Retinal pigment epithelial cell (primary cell): ENCODE measurements around the gene AZGP1.
A peak's percentile ranks its signal among the peaks of the same experiment; 100 is the strongest.
"Not testable (repeated sequence)": the region's sequence is repeated elsewhere in the genome, so short reads cannot be mapped to it uniquely, and the experiment has no call there.

Source experiments
- DNase-seq: peaks from one replicate; pipeline ENCODE4 v3.0.0-alpha.2; 2010; ENCODE audit warnings: low read depth
- H3K4me3 ChIP-seq: 2 replicates; pipeline ENCODE4 v1.5.1; 2011; ENCODE audit warnings: mild to moderate bottlenecking, low read length, control low read depth, moderate library complexity
- TF ChIP-seq, protein P1 (sequence below): conservative IDR thresholded peaks from 2 replicates; pipeline ENCODE4 v1.5.1; 2011; ENCODE audit warnings: low read depth, low read length, control low read depth, inconsistent platforms

Gene AZGP1

DNA sequence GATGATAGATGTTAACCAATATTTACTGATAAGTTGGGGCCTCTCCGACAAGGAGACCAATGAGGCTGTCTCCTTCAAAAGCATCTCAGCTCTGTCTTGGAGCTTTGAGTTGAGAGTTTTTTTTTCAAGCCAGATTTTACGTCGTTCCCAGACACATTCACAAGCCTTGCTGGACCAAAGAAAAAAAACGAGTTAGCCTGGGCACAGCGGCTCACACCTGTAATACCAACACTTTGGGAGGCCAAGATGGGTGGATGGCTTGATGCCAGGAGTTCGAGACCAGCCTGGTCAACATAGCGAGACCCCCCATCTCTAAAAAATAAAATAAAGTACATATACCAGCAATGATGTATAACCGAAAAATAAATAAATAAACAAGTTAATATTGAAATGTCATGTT is 19.0 kb upstream of the AZGP1 start:
- H3K4me3 ChIP-seq: no peak overlapping the region
- TF ChIP-seq, protein P1, sequence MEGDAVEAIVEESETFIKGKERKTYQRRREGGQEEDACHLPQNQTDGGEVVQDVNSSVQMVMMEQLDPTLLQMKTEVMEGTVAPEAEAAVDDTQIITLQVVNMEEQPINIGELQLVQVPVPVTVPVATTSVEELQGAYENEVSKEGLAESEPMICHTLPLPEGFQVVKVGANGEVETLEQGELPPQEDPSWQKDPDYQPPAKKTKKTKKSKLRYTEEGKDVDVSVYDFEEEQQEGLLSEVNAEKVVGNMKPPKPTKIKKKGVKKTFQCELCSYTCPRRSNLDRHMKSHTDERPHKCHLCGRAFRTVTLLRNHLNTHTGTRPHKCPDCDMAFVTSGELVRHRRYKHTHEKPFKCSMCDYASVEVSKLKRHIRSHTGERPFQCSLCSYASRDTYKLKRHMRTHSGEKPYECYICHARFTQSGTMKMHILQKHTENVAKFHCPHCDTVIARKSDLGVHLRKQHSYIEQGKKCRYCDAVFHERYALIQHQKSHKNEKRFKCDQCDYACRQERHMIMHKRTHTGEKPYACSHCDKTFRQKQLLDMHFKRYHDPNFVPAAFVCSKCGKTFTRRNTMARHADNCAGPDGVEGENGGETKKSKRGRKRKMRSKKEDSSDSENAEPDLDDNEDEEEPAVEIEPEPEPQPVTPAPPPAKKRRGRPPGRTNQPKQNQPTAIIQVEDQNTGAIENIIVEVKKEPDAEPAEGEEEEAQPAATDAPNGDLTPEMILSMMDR: no peak
- DNase-seq: no peak

DNA sequence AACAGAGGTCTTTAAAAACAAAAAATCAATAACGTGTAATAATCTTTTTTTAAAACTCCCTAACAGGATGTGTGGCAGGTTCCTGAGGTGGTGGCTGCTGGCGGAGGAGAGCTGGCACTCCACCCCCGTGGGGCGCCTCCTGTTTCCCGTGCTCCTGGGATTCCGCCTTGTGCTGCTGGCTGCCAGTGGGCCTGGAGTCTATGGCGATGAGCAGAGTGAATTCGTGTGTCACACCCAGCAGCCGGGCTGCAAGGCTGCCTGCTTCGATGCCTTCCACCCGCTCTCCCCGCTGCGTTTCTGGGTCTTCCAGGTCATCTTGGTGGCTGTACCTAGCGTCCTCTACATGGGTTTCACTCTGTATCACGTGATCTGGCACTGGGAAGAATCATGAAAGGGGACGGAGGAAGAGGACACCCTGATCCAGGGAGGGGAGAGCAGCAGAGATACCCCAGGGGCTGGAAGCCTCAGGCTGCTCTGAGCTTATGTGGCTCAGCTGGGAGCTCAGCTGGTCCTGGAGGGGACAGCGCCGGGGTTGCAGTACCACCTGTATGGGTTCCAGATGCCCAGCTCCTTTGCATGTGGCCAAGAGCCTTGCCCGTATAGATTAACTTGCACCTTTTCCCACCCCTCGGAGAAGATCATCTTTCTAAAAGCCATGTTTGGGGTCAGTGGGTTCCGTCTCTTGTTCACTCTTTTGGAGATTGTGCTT is 16.7 kb upstream of the AZGP1 start:
- H3K4me3 ChIP-seq: no peak overlapping the region
- no peak for DNase-seq
- TF ChIP-seq, protein P1: no peak

DNA sequence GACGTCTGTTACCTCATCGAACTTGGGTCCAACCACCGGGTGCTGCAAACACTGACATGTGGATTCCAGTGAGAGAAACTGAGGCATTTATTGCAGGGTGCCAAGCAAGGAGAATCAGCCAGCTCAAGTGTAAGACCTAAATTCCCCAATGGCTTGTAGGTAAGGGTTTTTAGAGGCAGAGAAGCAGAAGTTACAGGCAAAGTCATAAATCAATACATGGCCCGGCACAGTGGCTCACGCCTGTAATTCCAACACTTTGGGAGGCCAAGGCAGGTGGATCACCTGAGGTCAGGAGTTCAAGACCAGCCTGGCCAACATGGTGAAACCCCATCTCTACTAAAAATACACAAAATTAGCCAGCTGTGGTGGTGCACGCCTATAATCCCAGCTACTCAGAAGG is 15.7 kb upstream of the AZGP1 start:
- DNase-seq, H3K4me3 ChIP-seq: not testable (repeated sequence)

DNA sequence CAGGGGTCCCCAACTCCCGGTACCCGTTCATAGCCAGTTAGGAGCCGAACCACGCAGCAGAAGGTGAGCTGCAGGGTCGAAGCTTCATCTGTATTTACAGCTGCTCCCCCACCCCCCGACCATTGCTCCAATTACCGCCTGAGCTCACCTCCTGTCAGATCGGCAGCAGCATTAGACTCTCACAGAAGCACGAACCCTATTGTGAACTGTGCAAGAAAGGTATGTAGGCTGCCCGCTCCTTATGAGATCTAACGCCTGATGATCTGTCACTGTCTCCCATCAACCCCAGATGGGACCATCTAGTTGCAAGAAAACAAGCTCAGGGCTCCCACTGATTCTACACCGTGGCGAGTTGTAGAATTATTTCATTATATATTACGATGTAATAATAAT is 14.6 kb upstream of the AZGP1 start:
- peak overlapping the region; percentile 45 for H3K4me3 ChIP-seq
- DNase-seq: no peak
- TF ChIP-seq, protein P1: no peak

DNA sequence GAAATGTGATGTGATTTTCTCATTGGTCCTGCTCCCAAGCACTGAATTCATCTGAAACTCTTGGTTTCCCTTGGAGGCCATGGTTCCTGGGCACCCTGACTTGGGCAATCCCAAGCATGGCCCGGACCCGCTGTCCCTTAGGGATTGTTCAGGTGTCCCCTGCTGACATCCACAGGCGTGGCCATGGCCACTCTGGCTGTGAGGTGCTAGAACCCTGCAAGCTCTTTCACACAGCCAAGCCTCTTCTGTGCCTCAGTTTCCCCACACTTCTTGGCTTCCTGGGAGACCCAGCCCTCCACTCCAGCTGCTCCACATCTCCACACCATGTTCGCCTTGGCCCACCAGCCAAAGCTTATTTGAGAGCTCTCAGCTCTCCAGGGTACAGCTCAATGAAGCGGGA is 12.0 kb upstream of the AZGP1 start:
- TF ChIP-seq, protein P1: no peak
- DNase-seq: no peak
- H3K4me3 ChIP-seq: no peak overlapping the region

DNA sequence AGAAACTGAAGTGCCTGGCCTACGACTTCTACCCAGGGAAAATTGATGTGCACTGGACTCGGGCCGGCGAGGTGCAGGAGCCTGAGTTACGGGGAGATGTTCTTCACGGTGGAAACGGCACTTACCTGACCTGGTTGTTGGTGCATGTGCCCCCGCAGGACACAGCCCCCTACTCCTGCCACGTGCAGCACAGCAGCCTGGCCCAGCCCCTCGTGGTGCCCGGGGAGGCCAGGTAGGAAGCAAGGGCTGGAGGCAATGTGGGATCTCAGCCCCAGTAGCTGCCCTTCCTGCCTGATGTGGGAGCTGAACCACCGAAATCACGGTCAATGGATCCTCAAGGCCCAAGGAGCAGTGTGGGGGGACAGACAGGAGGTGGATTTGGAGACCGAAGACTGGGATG is 11.5 kb upstream of the AZGP1 start:
- DNase-seq, H3K4me3 ChIP-seq: not testable (repeated sequence)

DNA sequence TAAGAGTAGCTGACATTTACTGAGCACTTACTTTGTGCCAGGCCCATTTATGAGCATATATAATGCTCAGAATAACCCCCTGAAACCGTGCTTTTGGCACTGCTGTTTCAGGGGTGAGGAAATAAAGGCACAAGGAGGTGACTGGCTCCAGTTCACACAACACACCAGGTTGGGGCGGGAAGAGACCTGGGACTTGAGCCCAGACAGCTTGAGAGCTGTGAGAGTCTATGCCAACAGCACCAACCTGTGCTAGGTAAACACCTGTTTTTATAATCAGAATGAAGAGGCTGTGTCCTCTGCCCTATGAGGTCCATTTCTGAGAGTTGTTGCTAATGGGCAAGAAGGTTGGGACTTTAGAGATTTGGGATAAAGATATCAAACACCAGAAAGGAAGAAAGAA is 8.8 kb upstream of the AZGP1 start:
- TF ChIP-seq, protein P1: no peak
- no peak for DNase-seq

DNA sequence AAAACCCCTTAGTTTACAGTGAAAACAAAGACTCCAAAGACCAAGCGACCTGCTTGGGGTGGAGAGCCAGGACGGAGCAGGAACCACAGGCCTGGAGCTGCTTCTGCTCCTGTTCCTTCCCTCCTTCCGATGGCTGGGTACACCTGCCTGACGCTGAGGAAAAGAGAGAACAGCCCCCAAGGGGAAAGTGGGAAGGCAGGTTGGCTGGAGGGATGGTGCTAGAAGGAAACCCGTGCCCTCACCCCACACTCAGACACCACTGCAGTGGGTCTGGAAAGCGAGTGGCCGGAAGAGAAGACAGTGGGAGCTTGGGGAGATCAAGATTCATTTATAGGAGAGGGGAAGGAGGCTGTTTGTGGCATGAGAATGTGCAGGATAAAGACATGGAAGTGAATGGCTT is 5.2 kb upstream of the AZGP1 start:
- not testable (repeated sequence) for DNase-seq, H3K4me3 ChIP-seq

More for the DNA sequence above, 8.8 kb upstream of the AZGP1 start:
- H3K4me3 ChIP-seq: no peak overlapping the region

DNA sequence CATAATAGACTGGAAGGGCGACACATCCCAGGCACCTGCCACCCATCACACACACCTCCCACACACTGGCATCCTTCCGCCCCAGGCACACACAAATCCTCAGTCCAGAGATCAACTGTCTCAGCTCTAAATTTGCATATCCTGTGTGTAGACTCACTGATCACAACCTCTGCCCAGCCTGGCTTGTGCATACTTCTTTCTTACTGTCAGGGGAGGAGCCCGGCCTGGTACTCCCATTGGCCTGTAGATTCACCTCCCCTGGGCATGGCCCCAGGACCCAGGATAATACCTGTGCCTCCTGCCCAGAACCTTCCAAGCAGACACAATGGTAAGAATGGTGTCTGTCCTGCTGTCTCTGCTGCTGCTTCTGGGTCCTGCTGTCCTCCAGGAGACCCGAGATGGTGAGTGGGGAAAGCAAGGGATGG is 4.6 kb upstream of the AZGP1 start:
- H3K4me3 ChIP-seq: not testable (repeated sequence)

More for the DNA sequence above, 4.6 kb upstream of the AZGP1 start:
- not testable (repeated sequence) for DNase-seq
